ENCODE measurements around the gene OXNAD1.

Gene OXNAD1

GRCh38 chr3:16255726-16256125, 9.3 kb upstream of the OXNAD1 start:
- no peak overlapping the region for H3K4me3 ChIP-seq (ENCODE audit: low read length)
- no peaks in the 10 kb centered on the region for H3K27me3 ChIP-seq (ENCODE audit: control insufficient read depth, insufficient read depth, low read length)
- DNase-seq (ENCODE audit: low read depth, low spot score), result no peak
- no peak overlapping the region for H3K27ac ChIP-seq (ENCODE audit: low read length)
- peaks cover 6% of the 10 kb centered on the region; the same call in 1 of the 2 replicates for H3K36me3 ChIP-seq (ENCODE audit: control insufficient read depth, insufficient read depth, low read length)
- no CpG with 5 or more reads among the region's 5 CpGs for WGBS (ENCODE audit: insufficient coverage, insufficient read length)
- no peaks in the 10 kb centered on the region for H3K4me1 ChIP-seq (ENCODE audit: control insufficient read depth, insufficient read depth, low read length)
- no peaks in the 10 kb centered on the region for H3K9me3 ChIP-seq (ENCODE audit: control insufficient read depth, insufficient read depth, low read length)

GRCh38 chr3:16257309-16257708, 7.7 kb upstream of the OXNAD1 start:
- WGBS (ENCODE audit: insufficient coverage, insufficient read length), result no CpG with 5 or more reads among the region's 2 CpGs

GRCh38 chr3:16258177-16258576, 6.8 kb upstream of the OXNAD1 start:
- no peaks in the 10 kb centered on the region for H3K9me3 ChIP-seq (ENCODE audit: control insufficient read depth, insufficient read depth, low read length)
- WGBS (ENCODE audit: insufficient coverage, insufficient read length), result no CpG with 5 or more reads among the region's 5 CpGs
- H3K4me1 ChIP-seq (ENCODE audit: control insufficient read depth, insufficient read depth, low read length), result no peaks in the 10 kb centered on the region
- no peak for DNase-seq (ENCODE audit: low read depth, low spot score)
- no peaks in the 10 kb centered on the region for H3K27me3 ChIP-seq (ENCODE audit: control insufficient read depth, insufficient read depth, low read length)
- no peak overlapping the region for H3K27ac ChIP-seq (ENCODE audit: low read length)
- H3K36me3 ChIP-seq (ENCODE audit: control insufficient read depth, insufficient read depth, low read length), result peaks cover 4% of the 10 kb centered on the region; the same call in 1 of the 2 replicates
- no peak overlapping the region for H3K4me3 ChIP-seq (ENCODE audit: low read length)

More at GRCh38 chr3:16257309-16257708, 7.7 kb upstream of the OXNAD1 start:
- Histone ChIP-seq H3K9me3 (ENCODE audit: control insufficient read depth, insufficient read depth, low read length) (no peaks in the 10 kb centered on the region), H3K27me3 (ENCODE audit: control insufficient read depth, insufficient read depth, low read length) (no peaks in the 10 kb centered on the region), H3K27ac (ENCODE audit: low read length) (no peak overlapping the region), H3K4me1 (ENCODE audit: control insufficient read depth, insufficient read depth, low read length) (no peaks in the 10 kb centered on the region), H3K36me3 (ENCODE audit: control insufficient read depth, insufficient read depth, low read length) (peaks cover 6% of the 10 kb centered on the region; the same call in 1 of the 2 replicates), H3K4me3 (ENCODE audit: low read length) (no peak overlapping the region)
- DNase-seq (ENCODE audit: low read depth, low spot score), result no peak

- H3K27ac ChIP-seq (ENCODE audit: low read length), result no peak overlapping the region
- no CpG with 5 or more reads among the region's 1 CpG for WGBS (ENCODE audit: insufficient coverage, insufficient read length)
- H3K36me3 ChIP-seq (ENCODE audit: control insufficient read depth, insufficient read depth, low read length), result peaks cover 4% of the 10 kb centered on the region; the same call in 1 of the 2 replicates
Observed at GRCh38 chr3:16258866-16259265, 6.1 kb upstream of the OXNAD1 start.

DNA sequence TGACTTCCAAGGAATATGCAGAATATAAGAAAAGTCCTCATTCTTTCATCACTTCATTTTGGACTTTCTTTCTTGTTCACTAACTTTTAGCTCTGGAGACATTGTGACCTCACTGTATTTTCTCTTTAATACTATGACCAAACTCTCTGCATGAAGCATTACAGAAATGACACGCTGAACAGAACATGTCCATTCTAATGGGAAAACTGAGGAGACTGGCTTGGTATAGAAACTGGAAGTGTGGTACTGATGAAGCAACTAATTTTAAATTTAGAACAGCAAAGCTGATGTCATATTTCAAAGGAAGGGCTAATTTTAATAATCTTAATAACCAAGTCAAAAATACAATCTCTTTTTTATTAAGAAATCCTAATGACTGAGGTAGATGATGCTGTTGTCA, 5.0 kb upstream of the OXNAD1 start:
- Histone ChIP-seq H3K9me3 (ENCODE audit: control insufficient read depth, insufficient read depth, low read length) (no peaks in the 10 kb centered on the region), H3K4me1 (ENCODE audit: control insufficient read depth, insufficient read depth, low read length) (no peaks in the 10 kb centered on the region), H3K36me3 (ENCODE audit: control insufficient read depth, insufficient read depth, low read length) (peaks cover 4% of the 10 kb centered on the region; the same call in 1 of the 2 replicates), H3K27me3 (ENCODE audit: control insufficient read depth, insufficient read depth, low read length) (no peaks in the 10 kb centered on the region), H3K27ac (ENCODE audit: low read length) (no peak overlapping the region), H3K4me3 (ENCODE audit: low read length) (no peak overlapping the region)
- WGBS (ENCODE audit: insufficient coverage, insufficient read length), result no CpG with 5 or more reads among the region's 1 CpG
- no peak for DNase-seq (ENCODE audit: low read depth, low spot score)

More at GRCh38 chr3:16258866-16259265, 6.1 kb upstream of the OXNAD1 start:
- no peak for DNase-seq (ENCODE audit: low read depth, low spot score)
- H3K9me3 ChIP-seq (ENCODE audit: control insufficient read depth, insufficient read depth, low read length), result no peaks in the 10 kb centered on the region
- H3K27me3 ChIP-seq (ENCODE audit: control insufficient read depth, insufficient read depth, low read length), result no peaks in the 10 kb centered on the region
- H3K4me3 ChIP-seq (ENCODE audit: low read length), result no peak overlapping the region
- H3K4me1 ChIP-seq (ENCODE audit: control insufficient read depth, insufficient read depth, low read length), result no peaks in the 10 kb centered on the region

DNA sequence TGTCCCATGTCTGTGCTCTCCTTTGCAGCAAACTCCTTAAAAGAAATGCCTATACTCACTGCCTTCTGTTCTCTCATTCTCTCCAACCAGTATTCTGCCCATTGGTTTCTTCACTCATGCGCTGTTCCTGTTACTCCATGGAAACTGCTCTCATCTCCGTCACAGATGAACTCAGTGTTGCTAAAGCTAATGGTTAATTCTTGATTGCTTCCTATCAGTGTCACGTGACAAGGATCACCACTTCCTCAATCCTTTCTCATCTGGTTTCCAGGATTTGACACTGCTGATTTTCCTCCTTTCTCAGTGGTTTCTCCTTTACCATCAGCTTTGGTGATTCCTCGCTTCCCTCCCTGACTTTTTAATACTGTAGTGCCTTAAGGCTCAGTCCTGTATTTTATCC, 2.8 kb upstream of the OXNAD1 start:
- H3K27ac ChIP-seq (ENCODE audit: low read length), result no peak overlapping the region
- no CpG with 5 or more reads among the region's 4 CpGs for WGBS (ENCODE audit: insufficient coverage, insufficient read length)
- no peaks in the 10 kb centered on the region for H3K27me3 ChIP-seq (ENCODE audit: control insufficient read depth, insufficient read depth, low read length)
- H3K9me3 ChIP-seq (ENCODE audit: control insufficient read depth, insufficient read depth, low read length), result no peaks in the 10 kb centered on the region
- H3K36me3 ChIP-seq (ENCODE audit: control insufficient read depth, insufficient read depth, low read length), result peaks cover 4% of the 10 kb centered on the region; the same call in 1 of the 2 replicates
- no peak overlapping the region for H3K4me3 ChIP-seq (ENCODE audit: low read length)
- no peaks in the 10 kb centered on the region for H3K4me1 ChIP-seq (ENCODE audit: control insufficient read depth, insufficient read depth, low read length)
- DNase-seq (ENCODE audit: low read depth, low spot score), result no peak

DNA sequence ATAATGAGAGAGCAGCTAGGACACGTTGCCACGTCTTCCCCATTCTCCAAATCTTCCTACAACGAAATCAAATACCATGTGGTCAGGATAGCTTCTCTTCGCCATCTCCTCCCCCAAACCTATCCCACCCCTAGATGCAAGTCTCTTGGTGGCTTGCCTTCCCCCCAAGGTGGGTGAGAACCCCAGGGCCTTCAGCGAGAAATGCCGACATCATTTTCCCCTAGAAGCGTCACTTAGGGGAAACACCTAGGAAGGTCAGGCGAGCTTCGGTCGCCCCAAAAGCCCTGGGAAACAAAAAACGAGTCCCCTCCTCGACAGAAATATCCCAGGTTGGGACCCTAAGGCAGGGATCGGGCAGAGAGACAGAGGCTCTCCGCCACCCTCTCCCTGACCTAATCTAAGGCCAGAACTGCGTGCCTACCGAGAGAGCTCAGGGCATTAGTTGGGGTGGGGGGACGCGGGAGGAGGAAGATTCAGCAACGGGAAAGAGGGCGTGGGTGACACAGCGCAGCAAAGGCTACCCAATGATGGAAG, 771 bp upstream of the OXNAD1 start:
- no peaks in the 10 kb centered on the region for H3K9me3 ChIP-seq (ENCODE audit: control insufficient read depth, insufficient read depth, low read length)
- WGBS (ENCODE audit: insufficient coverage, insufficient read length), result no CpG with 5 or more reads among the region's 21 CpGs
- H3K27me3 ChIP-seq (ENCODE audit: control insufficient read depth, insufficient read depth, low read length), result no peaks in the 10 kb centered on the region
- H3K36me3 ChIP-seq (ENCODE audit: control insufficient read depth, insufficient read depth, low read length), result peaks cover 4% of the 10 kb centered on the region; the same call in 1 of the 2 replicates
- no peak overlapping the region for H3K27ac ChIP-seq (ENCODE audit: low read length)
- peak overlapping the region; percentile 93 for H3K4me3 ChIP-seq (ENCODE audit: low read length)
- no peak for DNase-seq (ENCODE audit: low read depth, low spot score)
- H3K4me1 ChIP-seq (ENCODE audit: control insufficient read depth, insufficient read depth, low read length), result no peaks in the 10 kb centered on the region

- no peak overlapping the region for H3K27ac ChIP-seq (ENCODE audit: low read length)
- H3K4me1 ChIP-seq (ENCODE audit: control insufficient read depth, insufficient read depth, low read length), result no peaks in the 10 kb centered on the region
- H3K27me3 ChIP-seq (ENCODE audit: control insufficient read depth, insufficient read depth, low read length), result no peaks in the 10 kb centered on the region
- no peaks in the 10 kb centered on the region; the same call in 1 of the 2 replicates for H3K36me3 ChIP-seq (ENCODE audit: control insufficient read depth, insufficient read depth, low read length)
- H3K9me3 ChIP-seq (ENCODE audit: control insufficient read depth, insufficient read depth, low read length), result no peaks in the 10 kb centered on the region
- peak overlapping the region; percentile 93 for H3K4me3 ChIP-seq (ENCODE audit: low read length)
- DNase-seq (ENCODE audit: low read depth, low spot score), result no peak
- no CpG with 5 or more reads among the region's 6 CpGs for WGBS (ENCODE audit: insufficient coverage, insufficient read length)
Observed at GRCh38 chr3:16265455-16265786, 409 bp downstream of the OXNAD1 start.

DNA sequence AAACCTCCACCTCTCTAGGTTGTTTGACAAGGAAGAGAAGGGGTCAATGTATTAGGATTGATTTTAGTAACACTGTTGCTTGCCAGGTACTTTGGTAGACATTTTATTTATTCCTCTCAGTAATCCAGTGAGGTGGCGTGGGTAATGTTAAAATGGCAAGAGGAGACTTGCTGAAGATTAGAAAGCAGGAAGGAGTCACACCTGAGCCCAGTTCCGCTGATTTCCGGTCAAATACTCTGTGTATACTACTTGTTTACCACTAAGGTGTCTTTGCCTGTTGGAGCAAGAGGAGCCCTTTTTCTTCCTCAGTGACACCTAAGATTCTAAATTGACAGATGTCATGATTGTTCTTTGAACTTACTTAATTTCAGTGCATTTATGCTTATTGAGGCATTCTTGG, 1.7 kb downstream of the OXNAD1 start:
- Histone ChIP-seq H3K36me3 (ENCODE audit: control insufficient read depth, insufficient read depth, low read length) (peaks cover 7% of the 10 kb centered on the region; the same call in 1 of the 2 replicates), H3K27me3 (ENCODE audit: control insufficient read depth, insufficient read depth, low read length) (no peaks in the 10 kb centered on the region), H3K27ac (ENCODE audit: low read length) (no peak overlapping the region), H3K4me3 (ENCODE audit: low read length) (no peak overlapping the region), H3K9me3 (ENCODE audit: control insufficient read depth, insufficient read depth, low read length) (no peaks in the 10 kb centered on the region), H3K4me1 (ENCODE audit: control insufficient read depth, insufficient read depth, low read length) (no peaks in the 10 kb centered on the region)
- no CpG with 5 or more reads among the region's 3 CpGs for WGBS (ENCODE audit: insufficient coverage, insufficient read length)
- DNase-seq (ENCODE audit: low read depth, low spot score), result no peak

GRCh38 chr3:16270855-16271254, 5.8 kb downstream of the OXNAD1 start:
- no peaks in the 10 kb centered on the region for H3K4me1 ChIP-seq (ENCODE audit: control insufficient read depth, insufficient read depth, low read length)
- no peaks in the 10 kb centered on the region for H3K9me3 ChIP-seq (ENCODE audit: control insufficient read depth, insufficient read depth, low read length)
- H3K27ac ChIP-seq (ENCODE audit: low read length), result no peak overlapping the region
- WGBS (ENCODE audit: insufficient coverage, insufficient read length), result no CpG with 5 or more reads among the region's 10 CpGs
- H3K27me3 ChIP-seq (ENCODE audit: control insufficient read depth, insufficient read depth, low read length), result no peaks in the 10 kb centered on the region
- no peak overlapping the region for H3K4me3 ChIP-seq (ENCODE audit: low read length)
- peaks cover 7% of the 10 kb centered on the region; the same call in 1 of the 2 replicates for H3K36me3 ChIP-seq (ENCODE audit: control insufficient read depth, insufficient read depth, low read length)
- no peak for DNase-seq (ENCODE audit: low read depth, low spot score)

- Histone ChIP-seq H3K27ac (ENCODE audit: low read length) (no peak overlapping the region), H3K27me3 (ENCODE audit: control insufficient read depth, insufficient read depth, low read length) (no peaks in the 10 kb centered on the region), H3K4me3 (ENCODE audit: low read length) (no peak overlapping the region), H3K4me1 (ENCODE audit: control insufficient read depth, insufficient read depth, low read length) (no peaks in the 10 kb centered on the region), H3K36me3 (ENCODE audit: control insufficient read depth, insufficient read depth, low read length) (peaks cover 7% of the 10 kb centered on the region; the same call in 1 of the 2 replicates), H3K9me3 (ENCODE audit: control insufficient read depth, insufficient read depth, low read length) (no peaks in the 10 kb centered on the region)
- no peak for DNase-seq (ENCODE audit: low read depth, low spot score)
- WGBS (ENCODE audit: insufficient coverage, insufficient read length), result no CpG with 5 or more reads among the region's 1 CpG
Observed at GRCh38 chr3:16272588-16272987, 7.6 kb downstream of the OXNAD1 start.
